ENCODE results near the gene PODXL2. TPM values are rescaled to one million over a fixed set of nuclear protein-coding genes. Genes with fewer than 3 reads are reported as not detected.

PODXL2 gene
- total RNA-seq, 1 experiment from 2014 or later = 33.6 TPM

- Mint-ChIP-seq H3K4me1 (peaks cover 19% of the 10 kb centered on the region), H3K36me3 (no peaks in the 10 kb centered on the region), H3K27me3 (ENCODE audit: low read depth) (no peaks in the 10 kb centered on the region), H3K4me3 (no peak overlapping the region), H3K27ac (no peak overlapping the region), H3K9me3 (no peaks in the 10 kb centered on the region)
- no peak for TF ChIP-seq NR3C1 (CRISPR knock-in tag; conservative IDR thresholded peaks at IDR 0.05; ENCODE audit: low read depth)
- peak; percentile 2 for DNase-seq (ENCODE audit: low spot score)
- POLR2A ChIA-PET = interaction anchor here (0.6 to 0.7 kb wide), 2 partner anchors 114 to 942 kb away, joined by 3 to 4 read pairs; no protein-coding TSS in a partner anchor
- CTCF ChIA-PET = interaction anchor here (0.6 to 4.7 kb wide), 7 partner anchors 8 to 275 kb away, joined by 3 to 76 read pairs (median 4); no protein-coding TSS in a partner anchor
- no peak for ATAC-seq
These were observed 60.4 kb downstream of the PODXL2 start for GRCh38 chr3:127689266-127689860.

- no peak for DNase-seq (ENCODE audit: low spot score)
- H3K27ac Mint-ChIP-seq = no peak overlapping the region
- no peaks in the 10 kb centered on the region for H3K9me3 Mint-ChIP-seq
- ChIA-PET CTCF (interaction anchor here (0.6 to 4.7 kb wide), 7 partner anchors 9 to 270 kb away, joined by 3 to 76 read pairs (median 4); no protein-coding TSS in a partner anchor), POLR2A (interaction anchor here (0.6 to 0.7 kb wide), 2 partner anchors 114 to 941 kb away, joined by 3 to 4 read pairs; no protein-coding TSS in a partner anchor)
- no peaks in the 10 kb centered on the region for H3K27me3 Mint-ChIP-seq (ENCODE audit: low read depth)
- TF ChIP-seq JUN (CRISPR knock-in tag; IDR thresholded peaks at IDR 0.05) (no peak), MYBL2 (CRISPR knock-in tag; IDR thresholded peaks at IDR 0.05) (no peak), ZNF512 (CRISPR knock-in tag; IDR thresholded peaks at IDR 0.05; ENCODE audit: borderline replicate concordance) (no peak), CREM (CRISPR knock-in tag; IDR thresholded peaks at IDR 0.05) (no peak), NFE2L1 (CRISPR knock-in tag; IDR thresholded peaks at IDR 0.05) (no peak), HMGXB4 (CRISPR knock-in tag; IDR thresholded peaks at IDR 0.05) (no peak), FOXJ3 (CRISPR knock-in tag; IDR thresholded peaks at IDR 0.05; ENCODE audit: borderline replicate concordance) (no peak), CREB1 (CRISPR knock-in tag; IDR thresholded peaks at IDR 0.05) (no peak), ELF4 (CRISPR knock-in tag; IDR thresholded peaks at IDR 0.05; ENCODE audit: low read depth) (no peak), ZNF396 (CRISPR knock-in tag; IDR thresholded peaks at IDR 0.05; ENCODE audit: borderline replicate concordance) (no peak), ZSCAN18 (CRISPR knock-in tag; IDR thresholded peaks at IDR 0.05) (no peak), USF1 (CRISPR knock-in tag; IDR thresholded peaks at IDR 0.05) (no peak), ERG (CRISPR knock-in tag; IDR thresholded peaks at IDR 0.05) (no peak), ZNF138 (CRISPR knock-in tag; conservative IDR thresholded peaks at IDR 0.05) (no peak), STAT6 (CRISPR knock-in tag; conservative IDR thresholded peaks at IDR 0.05; ENCODE audit: low read depth) (no peak), AFF4 (CRISPR knock-in tag; IDR thresholded peaks at IDR 0.05; ENCODE audit: borderline replicate concordance) (no peak), IRF2 (CRISPR knock-in tag; IDR thresholded peaks at IDR 0.05; ENCODE audit: borderline replicate concordance, low read depth) (no peak), ZNF232 (CRISPR knock-in tag; IDR thresholded peaks at IDR 0.05) (no peak), SMAD4 (CRISPR knock-in tag; IDR thresholded peaks at IDR 0.05) (no peak)
- no peak for ATAC-seq
- H3K4me1 Mint-ChIP-seq = peaks cover 19% of the 10 kb centered on the region
- H3K4me3 Mint-ChIP-seq = no peak overlapping the region
- no peaks in the 10 kb centered on the region for H3K36me3 Mint-ChIP-seq
These were observed 61.1 kb downstream of the PODXL2 start for GRCh38 chr3:127690106-127690505.
